Retinal pigment epithelial cell (primary cell): ENCODE data around the gene MUC5AC.
"Not testable (repeated sequence)": the region's sequence is repeated elsewhere in the genome, so short reads cannot be mapped to it uniquely, and the experiment has no call there.

Source experiments
- DNase-seq: peaks from one replicate; pipeline ENCODE4 v3.0.0-alpha.2; 2010; ENCODE audit warnings: low read depth
- H3K4me3 ChIP-seq: 2 replicates; pipeline ENCODE4 v1.5.1; 2011; ENCODE audit warnings: mild to moderate bottlenecking, low read length, control low read depth, moderate library complexity
- TF ChIP-seq, protein P1 (sequence below): conservative IDR thresholded peaks from 2 replicates; pipeline ENCODE4 v1.5.1; 2011; ENCODE audit warnings: low read depth, low read length, control low read depth, inconsistent platforms

The MUC5AC gene

DNA sequence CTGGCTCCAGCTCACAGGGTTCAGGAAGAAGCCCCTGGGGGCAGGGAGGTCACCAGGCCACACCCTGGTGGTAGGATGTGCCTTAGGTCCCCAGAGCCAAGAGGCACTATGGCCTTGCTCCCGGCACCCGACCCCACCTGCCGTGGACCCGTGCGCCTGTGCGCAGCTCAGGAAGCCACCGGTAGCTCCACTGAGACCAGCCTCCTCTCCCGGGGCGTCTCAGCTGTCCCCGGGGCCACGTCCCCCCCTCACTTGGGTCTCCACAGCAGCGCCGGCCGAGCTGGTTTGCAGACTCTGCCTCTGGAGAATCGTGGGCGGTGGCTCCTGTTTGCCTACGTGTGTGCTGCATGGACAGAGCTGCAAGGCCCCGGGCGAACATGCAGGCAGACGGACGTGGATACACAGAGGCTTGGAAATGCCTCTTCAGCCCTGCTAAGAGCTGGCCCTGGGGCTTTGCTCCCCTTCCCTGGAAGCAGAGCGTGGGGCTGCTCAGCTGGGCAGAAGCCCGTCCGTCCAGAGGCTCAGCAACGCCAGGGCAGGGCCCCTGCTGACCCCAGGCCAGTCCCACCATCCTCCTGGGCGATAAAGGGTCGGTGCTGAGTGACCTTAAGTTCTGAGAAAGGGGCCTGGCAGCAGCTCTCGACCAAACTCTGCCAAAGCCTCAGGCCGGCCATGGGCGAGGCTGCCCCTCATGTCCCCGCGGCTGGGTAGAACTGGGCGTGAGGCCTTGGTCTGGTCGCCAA, 49.8 kb downstream of the MUC5AC start:
- DNase-seq, result no peak
- TF ChIP-seq, protein P1, sequence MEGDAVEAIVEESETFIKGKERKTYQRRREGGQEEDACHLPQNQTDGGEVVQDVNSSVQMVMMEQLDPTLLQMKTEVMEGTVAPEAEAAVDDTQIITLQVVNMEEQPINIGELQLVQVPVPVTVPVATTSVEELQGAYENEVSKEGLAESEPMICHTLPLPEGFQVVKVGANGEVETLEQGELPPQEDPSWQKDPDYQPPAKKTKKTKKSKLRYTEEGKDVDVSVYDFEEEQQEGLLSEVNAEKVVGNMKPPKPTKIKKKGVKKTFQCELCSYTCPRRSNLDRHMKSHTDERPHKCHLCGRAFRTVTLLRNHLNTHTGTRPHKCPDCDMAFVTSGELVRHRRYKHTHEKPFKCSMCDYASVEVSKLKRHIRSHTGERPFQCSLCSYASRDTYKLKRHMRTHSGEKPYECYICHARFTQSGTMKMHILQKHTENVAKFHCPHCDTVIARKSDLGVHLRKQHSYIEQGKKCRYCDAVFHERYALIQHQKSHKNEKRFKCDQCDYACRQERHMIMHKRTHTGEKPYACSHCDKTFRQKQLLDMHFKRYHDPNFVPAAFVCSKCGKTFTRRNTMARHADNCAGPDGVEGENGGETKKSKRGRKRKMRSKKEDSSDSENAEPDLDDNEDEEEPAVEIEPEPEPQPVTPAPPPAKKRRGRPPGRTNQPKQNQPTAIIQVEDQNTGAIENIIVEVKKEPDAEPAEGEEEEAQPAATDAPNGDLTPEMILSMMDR, result no peak
- no peak overlapping the region for H3K4me3 ChIP-seq

- H3K4me3 ChIP-seq, result no peak overlapping the region
- TF ChIP-seq, protein P1, result no peak
- DNase-seq, result no peak
These were observed 50.3 kb downstream of the MUC5AC start for GRCh38 chr11:1208144-1208393.

- TF ChIP-seq, protein P1, result no peak
- no peak overlapping the region for H3K4me3 ChIP-seq
- no peak for DNase-seq
These were observed 50.9 kb downstream of the MUC5AC start for GRCh38 chr11:1208394-1209261.

GRCh38 chr11:1209371-1210057, 51.8 kb downstream of the MUC5AC start:
- TF ChIP-seq, protein P1, result no peak
- no peak for DNase-seq
- no peak overlapping the region for H3K4me3 ChIP-seq

GRCh38 chr11:1211838-1212237, 54.1 kb downstream of the MUC5AC start:
- TF ChIP-seq, protein P1, result no peak
- no peak overlapping the region for H3K4me3 ChIP-seq
- no peak for DNase-seq

- H3K4me3 ChIP-seq, DNase-seq: not testable (repeated sequence)
These were observed 58.1 kb downstream of the MUC5AC start for GRCh38 chr11:1215826-1216225.

DNA sequence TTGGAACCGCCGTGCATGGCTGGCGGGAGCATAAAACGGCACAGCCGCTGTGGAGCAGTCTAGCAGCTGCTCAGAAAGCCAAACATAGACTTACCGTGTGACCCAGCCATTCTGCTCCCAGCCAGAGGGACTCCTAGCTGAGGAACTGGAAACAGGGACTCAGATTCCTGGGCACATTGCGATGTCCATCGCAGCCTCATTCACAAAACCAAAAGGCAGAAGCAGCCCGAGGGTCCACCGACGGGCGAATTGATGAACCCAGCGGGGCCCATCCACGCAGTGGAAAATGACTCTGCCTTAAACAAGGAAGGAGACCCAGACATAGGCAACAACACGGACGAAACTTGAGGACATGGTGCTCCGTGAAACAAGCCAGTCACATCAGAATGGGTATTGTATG, 59.4 kb downstream of the MUC5AC start:
- no peak for DNase-seq
- TF ChIP-seq, protein P1, result no peak
- H3K4me3 ChIP-seq, result no peak overlapping the region
